Vagina (tissue), 2 donors: ENCODE data around the gene LYG1.

Experiments used
- CTCF ChIP-seq, 3 experiments: fragments of 450-650 bp in 2 of 3; fragments of 200-600 bp in 1 of 3; sonication (generic) in 1 of 3; IDR thresholded peaks; one replicate each; pipeline ENCODE4 v1.5.1; 2017 to 2019; ENCODE audit warnings: antibody characterized with exemption in 3 of 3, mild to moderate bottlenecking in 2 of 3, moderate library complexity in 2 of 3
- POLR2A ChIP-seq, 2 donors: fragments of 450-650 bp; IDR thresholded peaks; one replicate each; pipeline ENCODE4 v1.6.1; 2017; ENCODE audit warnings: antibody characterized with exemption in 2 of 2, mild to moderate bottlenecking in 2 of 2, moderate library complexity in 2 of 2

- TF ChIP-seq CTCF (IDR thresholded peaks at IDR 0.05) = no peak
- no peak for TF ChIP-seq POLR2A (IDR thresholded peaks at IDR 0.05)
Observed at GRCh38 chr2:99336804-99337112, 35.8 kb upstream of the LYG1 start.
